ENCODE data around the gene TMED6.

DNA sequence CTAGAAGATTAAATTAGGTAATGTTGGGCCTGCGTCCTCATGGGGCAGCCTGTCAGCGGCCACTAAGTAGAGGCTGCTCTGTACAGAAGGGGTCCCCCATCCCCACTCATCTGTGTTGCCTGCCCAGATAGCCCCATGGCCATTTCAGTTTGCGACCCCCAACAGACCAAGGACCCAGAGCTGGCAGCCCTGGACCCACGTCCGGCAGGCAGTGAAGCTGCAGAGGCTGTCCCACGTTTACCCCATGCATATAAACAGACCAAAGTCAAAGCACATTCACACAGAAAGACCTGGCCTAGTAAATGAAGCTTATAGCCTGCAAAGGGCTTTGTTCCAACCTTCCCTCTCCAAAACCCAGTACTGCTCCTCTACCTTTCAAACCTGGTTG lies 25.8 kb downstream of the TMED6 start:
- TF ChIP-seq, protein P1, sequence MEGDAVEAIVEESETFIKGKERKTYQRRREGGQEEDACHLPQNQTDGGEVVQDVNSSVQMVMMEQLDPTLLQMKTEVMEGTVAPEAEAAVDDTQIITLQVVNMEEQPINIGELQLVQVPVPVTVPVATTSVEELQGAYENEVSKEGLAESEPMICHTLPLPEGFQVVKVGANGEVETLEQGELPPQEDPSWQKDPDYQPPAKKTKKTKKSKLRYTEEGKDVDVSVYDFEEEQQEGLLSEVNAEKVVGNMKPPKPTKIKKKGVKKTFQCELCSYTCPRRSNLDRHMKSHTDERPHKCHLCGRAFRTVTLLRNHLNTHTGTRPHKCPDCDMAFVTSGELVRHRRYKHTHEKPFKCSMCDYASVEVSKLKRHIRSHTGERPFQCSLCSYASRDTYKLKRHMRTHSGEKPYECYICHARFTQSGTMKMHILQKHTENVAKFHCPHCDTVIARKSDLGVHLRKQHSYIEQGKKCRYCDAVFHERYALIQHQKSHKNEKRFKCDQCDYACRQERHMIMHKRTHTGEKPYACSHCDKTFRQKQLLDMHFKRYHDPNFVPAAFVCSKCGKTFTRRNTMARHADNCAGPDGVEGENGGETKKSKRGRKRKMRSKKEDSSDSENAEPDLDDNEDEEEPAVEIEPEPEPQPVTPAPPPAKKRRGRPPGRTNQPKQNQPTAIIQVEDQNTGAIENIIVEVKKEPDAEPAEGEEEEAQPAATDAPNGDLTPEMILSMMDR (IDR thresholded peaks at IDR 0.05), result no peak
- TF ChIP-seq POLR2A (IDR thresholded peaks at IDR 0.05), result no peak

All from gastroesophageal sphincter (tissue), 3 donors.